Prostate gland (tissue), 2 donors: ENCODE data around the gene HOXA3.

Source experiments
- POLR2A ChIP-seq: fragments of 450-650 bp; IDR thresholded peaks from one replicate; pipeline ENCODE4 v1.6.1; 2016; ENCODE audit warnings: antibody characterized with exemption, mild to moderate bottlenecking
- POLR2AphosphoS5 ChIP-seq: sonication (generic); formaldehyde crosslinking; IDR thresholded peaks from one replicate; pipeline ENCODE4 v1.6.1; 2017; ENCODE audit warnings: antibody characterized with exemption
- TF ChIP-seq, protein P1 (sequence below), 4 experiments: fragments of 200-600 bp in 2 of 4; fragments of 450-650 bp in 2 of 4; sonication (generic) in 2 of 4; IDR thresholded peaks; 1 replicate in 3 of 4; 2 replicates in 1 of 4; pipeline ENCODE4 v1.5.1; 2016 to 2019; ENCODE audit warnings: antibody characterized with exemption in 4 of 4, mild to moderate bottlenecking in 2 of 4, moderate library complexity in 2 of 4

DNA sequence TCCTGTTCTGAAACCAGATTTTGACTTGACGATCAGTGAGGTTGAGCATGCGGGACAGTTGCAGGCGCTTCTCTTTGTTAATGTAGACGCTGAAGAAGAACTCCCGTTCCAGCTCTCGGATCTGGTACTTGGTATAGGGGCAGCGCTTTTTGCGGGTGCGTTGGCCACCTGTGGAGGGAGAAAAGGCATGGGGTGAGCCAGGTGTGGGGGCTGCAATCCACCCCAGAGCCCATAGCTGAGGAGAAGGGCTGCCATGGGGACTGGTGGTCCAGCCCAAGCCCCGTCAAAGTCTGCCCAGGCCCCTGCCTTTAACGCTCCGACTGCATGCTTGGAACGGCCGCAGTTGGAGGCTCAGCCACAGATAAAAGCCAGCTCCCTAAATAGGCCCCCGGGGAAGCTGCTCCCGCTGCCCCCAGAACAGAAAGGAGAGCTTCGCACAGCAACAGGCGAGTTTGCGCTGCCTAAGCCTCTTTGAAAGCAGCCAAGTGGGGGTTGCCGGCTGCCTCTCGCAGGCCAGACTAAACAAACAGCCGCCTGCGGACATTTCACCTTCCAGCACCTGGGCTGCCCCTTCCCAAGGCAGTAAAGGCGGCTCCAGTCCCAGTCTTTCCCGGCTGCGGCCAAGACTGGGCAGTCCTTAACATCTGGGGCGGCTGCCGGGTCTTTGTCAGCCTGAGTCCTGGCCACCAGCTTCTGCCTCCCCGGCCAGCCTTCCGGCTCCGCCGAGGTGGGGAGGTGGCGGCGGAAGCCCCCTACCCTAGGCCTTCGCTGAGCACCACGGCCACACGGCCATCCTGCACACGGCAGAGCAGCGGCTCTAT lies 30.7 kb upstream of the HOXA3 start:
- TF ChIP-seq, protein P1, sequence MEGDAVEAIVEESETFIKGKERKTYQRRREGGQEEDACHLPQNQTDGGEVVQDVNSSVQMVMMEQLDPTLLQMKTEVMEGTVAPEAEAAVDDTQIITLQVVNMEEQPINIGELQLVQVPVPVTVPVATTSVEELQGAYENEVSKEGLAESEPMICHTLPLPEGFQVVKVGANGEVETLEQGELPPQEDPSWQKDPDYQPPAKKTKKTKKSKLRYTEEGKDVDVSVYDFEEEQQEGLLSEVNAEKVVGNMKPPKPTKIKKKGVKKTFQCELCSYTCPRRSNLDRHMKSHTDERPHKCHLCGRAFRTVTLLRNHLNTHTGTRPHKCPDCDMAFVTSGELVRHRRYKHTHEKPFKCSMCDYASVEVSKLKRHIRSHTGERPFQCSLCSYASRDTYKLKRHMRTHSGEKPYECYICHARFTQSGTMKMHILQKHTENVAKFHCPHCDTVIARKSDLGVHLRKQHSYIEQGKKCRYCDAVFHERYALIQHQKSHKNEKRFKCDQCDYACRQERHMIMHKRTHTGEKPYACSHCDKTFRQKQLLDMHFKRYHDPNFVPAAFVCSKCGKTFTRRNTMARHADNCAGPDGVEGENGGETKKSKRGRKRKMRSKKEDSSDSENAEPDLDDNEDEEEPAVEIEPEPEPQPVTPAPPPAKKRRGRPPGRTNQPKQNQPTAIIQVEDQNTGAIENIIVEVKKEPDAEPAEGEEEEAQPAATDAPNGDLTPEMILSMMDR (IDR thresholded peaks at IDR 0.05): peak in 1 of 4 experiments; percentile 4
- TF ChIP-seq POLR2AphosphoS5 (no peak), POLR2A (no peak)
